IMR-90 (cell line): ENCODE results near the gene PLA2G2A. TPM values are rescaled to one million over a fixed set of nuclear protein-coding genes. Genes with fewer than 3 reads are reported as not detected.

Experiments
- ATAC-seq: fragments of 200-7000 bp; cut with Tn5 transposase; 2 replicates; pipeline ENCODE4 v1.9.1; 2020; ENCODE audit warnings: low read depth, mild to moderate bottlenecking, moderate library complexity
- BruUV-seq: library from RNA; stranded (reverse); fragments of 400-500 nt; replicated peaks from 2 replicates; lab custom pipeline; 2021; lab: Mats Ljungman, UMichigan
- CTCF ChIA-PET: fragments of 300-600 bp; formaldehyde crosslinking; extraction: SDS; loops from one replicate; lab custom pipeline; 2021; ENCODE audit warnings: antibody characterized with exemption; lab: Yijun Ruan, JAX
- POLR2A ChIA-PET: fragments of 300-600 bp; sonication (Branson Sonifier 250); formaldehyde crosslinking; loops from one replicate; lab custom pipeline; 2022; ENCODE audit warnings: antibody characterized with exemption; ENCODE audit not compliant: unreplicated experiment; lab: Charles Lee
- DNase-seq: peaks from one replicate; pipeline ENCODE4 v3.0.0; 2013
- H2AFZ ChIP-seq: replicated peaks from 2 replicates; pipeline ENCODE3; 2013; ENCODE audit warnings: low read length, mild to moderate bottlenecking; ENCODE audit not compliant: poor library complexity
- H2AK5ac ChIP-seq: 2 replicates; pipeline ENCODE4 v1.6.1; 2013; ENCODE audit warnings: low read depth, low read length, inconsistent platforms
- H2AK9ac ChIP-seq: replicated peaks from 2 replicates; pipeline ENCODE3; 2013; ENCODE audit warnings: mild to moderate bottlenecking, low read depth, low read length, moderate library complexity; ENCODE audit not compliant: poor library complexity
- H2BK120ac ChIP-seq: 2 replicates; pipeline ENCODE4 v1.6.1; 2013; ENCODE audit warnings: low read depth, low read length, inconsistent platforms
- H2BK15ac ChIP-seq: 3 replicates; pipeline ENCODE4 v1.6.1; 2013; ENCODE audit warnings: low read depth, low read length, inconsistent platforms
- H2BK20ac ChIP-seq: 2 replicates; pipeline ENCODE4 v1.6.1; 2013; ENCODE audit warnings: low read depth, mild to moderate bottlenecking, inconsistent platforms, low read length, moderate library complexity
- H2BK5ac ChIP-seq: 2 replicates; pipeline ENCODE4 v1.6.1; 2013; ENCODE audit warnings: mild to moderate bottlenecking, low read depth, low read length, inconsistent platforms; ENCODE audit not compliant: poor library complexity, severe bottlenecking
- H3K14ac ChIP-seq: replicated peaks from 2 replicates; pipeline ENCODE4 v1.6.1; 2013; ENCODE audit warnings: low read depth, low read length, inconsistent platforms
- H3K18ac ChIP-seq: 2 replicates; pipeline ENCODE4 v1.6.1; 2013; ENCODE audit warnings: low read depth, low read length, control low read depth
- H3K23ac ChIP-seq: 2 replicates; pipeline ENCODE4 v1.6.1; 2013; ENCODE audit warnings: low read depth, low read length, inconsistent platforms
- H3K27ac ChIP-seq: 2 replicates; pipeline ENCODE4 v1.5.1; 2013; ENCODE audit warnings: mild to moderate bottlenecking, control low read depth, low read length; ENCODE audit not compliant: insufficient read depth
- H3K27me3 ChIP-seq: 2 replicates; pipeline ENCODE4 v1.6.1; 2013; ENCODE audit warnings: low read length; ENCODE audit not compliant: control insufficient read depth, insufficient read depth
- H3K36me3 ChIP-seq: 2 replicates; pipeline ENCODE4 v1.6.1; 2013; ENCODE audit warnings: low read length, mixed read lengths; ENCODE audit not compliant: control insufficient read depth, insufficient read depth
- H3K4ac ChIP-seq: 2 replicates; pipeline ENCODE4 v1.6.1; 2013; ENCODE audit warnings: low read depth, low read length, inconsistent platforms
- H3K4me1 ChIP-seq: 2 replicates; pipeline ENCODE4 v1.6.1; 2013; ENCODE audit warnings: low read length, mixed read lengths; ENCODE audit not compliant: control insufficient read depth, insufficient read depth
- H3K4me2 ChIP-seq: 2 replicates; pipeline ENCODE4 v1.6.1; 2013; ENCODE audit warnings: low read depth, mild to moderate bottlenecking, control low read depth, low read length, moderate library complexity
- H3K4me3 ChIP-seq: 2 replicates; pipeline ENCODE4 v1.5.1; 2013; ENCODE audit warnings: low read depth, mild to moderate bottlenecking, control low read depth, low read length, moderate library complexity; ENCODE audit not compliant: insufficient read depth
- H3K56ac ChIP-seq: 2 replicates; pipeline ENCODE4 v1.6.1; 2013; ENCODE audit warnings: low read length, inconsistent platforms; ENCODE audit not compliant: insufficient read depth; ENCODE audit errors: extremely low read depth
- H3K79me1 ChIP-seq, 2 experiments: 2 replicates each; pipeline ENCODE4 v1.6.1; 2013; ENCODE audit warnings: low read length in 2 of 2, inconsistent platforms in 1 of 2, low read depth in 1 of 2
- H3K9ac ChIP-seq: 2 replicates; pipeline ENCODE4 v1.6.1; 2013; ENCODE audit warnings: low read depth, low read length, control low read depth
- H3K9me1 ChIP-seq: 2 replicates; pipeline ENCODE4 v1.6.1; 2013; ENCODE audit warnings: low read length, inconsistent platforms; ENCODE audit not compliant: insufficient read depth
- H3K9me3 ChIP-seq: 2 replicates; pipeline ENCODE4 v1.6.1; 2013; ENCODE audit warnings: low read length; ENCODE audit not compliant: control insufficient read depth, insufficient read depth
- H4K20me1 ChIP-seq: 2 replicates; pipeline ENCODE4 v1.6.1; 2013; ENCODE audit warnings: low read length, inconsistent platforms; ENCODE audit not compliant: insufficient read depth
- H4K5ac ChIP-seq: 2 replicates; pipeline ENCODE4 v1.6.1; 2013; ENCODE audit warnings: mild to moderate bottlenecking, low read depth, low read length, control low read depth
- H4K8ac ChIP-seq, 2 experiments: 2 replicates each; pipeline ENCODE4 v1.6.1; 2013; ENCODE audit warnings: low read depth in 2 of 2, low read length in 2 of 2, control low read depth in 1 of 2, inconsistent platforms in 1 of 2
- H4K91ac ChIP-seq: 2 replicates; pipeline ENCODE4 v1.6.1; 2013; ENCODE audit warnings: low read depth, low read length, inconsistent platforms; ENCODE audit not compliant: insufficient read depth
- MAZ ChIP-seq: IDR thresholded peaks from 2 replicates; pipeline ENCODE4 v1.6.1; 2012; ENCODE audit warnings: low read depth, mild to moderate bottlenecking, low read length, improper control_type of control experiment, moderate library complexity, borderline replicate concordance
- RAD21 ChIP-seq: IDR thresholded peaks from 2 replicates; pipeline ENCODE4 v1.6.1; 2012; ENCODE audit warnings: low read length, improper control_type of control experiment
- SMC3 ChIP-seq: fragments of 150-350 bp; IDR thresholded peaks from 2 replicates; pipeline ENCODE4 v1.6.1; 2016; ENCODE audit warnings: low read depth, mild to moderate bottlenecking, antibody characterized with exemption, low read length, moderate library complexity
- WGBS, 2 experiments: methylation state at CpG; one replicate each; pipeline versions ENCODE4 v1.1.5 to v1.1.7; 2013; ENCODE audit warnings: missing lambda C conversion rate in 2 of 2; ENCODE audit not compliant: insufficient read length in 1 of 2; ENCODE audit errors: extremely low coverage in 2 of 2; 5-methylcytosine and 5-hydroxymethylcytosine counted together
- dilution Hi-C: fragments of 300-500 bp; cut with HindIII; formaldehyde crosslinking; loops from one replicate; pipeline ENCODE4 v1.14.3; 2018; ENCODE audit warnings: low sequenced_read_pairs; ENCODE audit not compliant: unreplicated experiment
- in situ Hi-C: fragments of 300-500 bp; cut with MboI; formaldehyde crosslinking; loops from 3 replicates; pipeline ENCODE4 v1.14.3; 2019; ENCODE audit warnings: low sequenced_read_pairs, inconsistent platforms, mixed read lengths
- intact Hi-C: fragments of 100-400 bp; cut with micrococcal nuclease; formaldehyde crosslinking; loops from 2 replicates; pipeline ENCODE4 v1.10.0; 2022
- polyA plus RNA-seq, 3 experiments: library from polyadenylated mRNA; depleted of rRNA; stranded (reverse); fragments of >200 nt; gene quantifications; 2 replicates each; pipeline ENCODE4 v1.2.3, GENCODE V29; 2012; ENCODE audit warnings: low replicate concordance in 1 of 3
- total RNA-seq: library from RNA; depleted of rRNA; stranded (reverse); fragments of >200 nt; gene quantifications from 2 replicates; pipeline ENCODE4 v1.2.3, GENCODE V29; 2012
- TF ChIP-seq, protein P1 (sequence below): conservative IDR thresholded peaks from 2 replicates; pipeline ENCODE4 v1.5.1; 2012; ENCODE audit warnings: mild to moderate bottlenecking, low read depth, low read length, improper control_type of control experiment

The PLA2G2A gene
- total and polyA plus RNA-seq, 2 of the 4 experiments (the other 2 are of a cell fraction) = not detected

DNA sequence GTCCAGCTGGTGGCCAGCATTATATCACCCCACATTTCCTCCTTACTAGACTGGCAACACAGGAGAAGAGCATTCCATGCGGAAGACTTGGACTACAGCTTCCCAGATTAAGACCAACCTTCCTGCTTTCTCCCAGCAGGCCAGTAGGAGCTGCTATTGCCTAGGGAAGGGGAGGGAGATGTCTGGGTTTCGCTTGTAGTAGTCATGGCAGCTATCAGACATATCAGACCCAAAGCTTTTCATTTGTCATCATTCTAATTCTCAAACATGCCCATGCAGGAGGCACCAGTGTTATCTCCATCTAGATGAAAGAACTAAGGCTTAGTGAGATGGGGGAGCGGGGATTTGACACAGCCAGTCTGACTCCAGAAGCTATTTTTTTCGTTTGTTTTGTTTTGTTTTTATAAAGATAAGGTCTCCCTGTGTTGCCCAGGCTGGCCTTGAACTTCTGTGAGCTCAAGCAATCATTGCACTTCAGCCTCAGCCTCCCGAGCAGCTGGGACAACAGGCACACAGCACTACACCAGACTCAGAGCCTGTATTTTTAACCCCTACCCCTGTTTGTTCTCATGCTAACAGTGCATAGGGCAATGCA lies 4.5 kb downstream of the PLA2G2A start:
- Histone ChIP-seq H3K36me3 (no peaks in the 10 kb centered on the region), H2AK9ac (no peak overlapping the region), H3K9me3 (no peaks in the 10 kb centered on the region), H3K4me3 (no peak overlapping the region), H4K8ac (no peak overlapping the region), H3K18ac (no peak overlapping the region), H2AFZ (no peak overlapping the region), H3K56ac (no peak overlapping the region), H3K14ac (no peak overlapping the region), H3K23ac (no peak overlapping the region), H4K20me1 (no peaks in the 10 kb centered on the region), H3K79me1 (no peaks in the 10 kb centered on the region), H3K9ac (no peak overlapping the region), H3K9me1 (no peaks in the 10 kb centered on the region), H2AK5ac (no peak overlapping the region), H3K4ac (no peak overlapping the region), H4K5ac (no peak overlapping the region), H3K27me3 (peaks cover 27% of the 10 kb centered on the region), H4K91ac (no peak overlapping the region), H2BK20ac (no peak overlapping the region), H3K4me1 (no peaks in the 10 kb centered on the region), H3K4me2 (peak overlapping the region; percentile 67), H2BK120ac (no peak overlapping the region), H2BK15ac (no peak overlapping the region), H3K27ac (no peak overlapping the region), H2BK5ac (no peak overlapping the region)
- no CpG with 5 or more reads among the region's 5 CpGs for WGBS, 2 experiments
- DNase-seq (peak; percentile 72), ATAC-seq (peak; percentile 92)
- ChIA-PET CTCF (interaction anchor here (0.8 to 1.2 kb wide), 4 partner anchors 127 to 220 kb away, joined by 3 to 6 read pairs (median 4); no protein-coding TSS in a partner anchor), POLR2A (no interaction called here)
- dilution Hi-C loops = no loop called here
- TF ChIP-seq SMC3 (peak; percentile 58), MAZ (no peak), RAD21 (peak; percentile 88)
- TF ChIP-seq, protein P1, sequence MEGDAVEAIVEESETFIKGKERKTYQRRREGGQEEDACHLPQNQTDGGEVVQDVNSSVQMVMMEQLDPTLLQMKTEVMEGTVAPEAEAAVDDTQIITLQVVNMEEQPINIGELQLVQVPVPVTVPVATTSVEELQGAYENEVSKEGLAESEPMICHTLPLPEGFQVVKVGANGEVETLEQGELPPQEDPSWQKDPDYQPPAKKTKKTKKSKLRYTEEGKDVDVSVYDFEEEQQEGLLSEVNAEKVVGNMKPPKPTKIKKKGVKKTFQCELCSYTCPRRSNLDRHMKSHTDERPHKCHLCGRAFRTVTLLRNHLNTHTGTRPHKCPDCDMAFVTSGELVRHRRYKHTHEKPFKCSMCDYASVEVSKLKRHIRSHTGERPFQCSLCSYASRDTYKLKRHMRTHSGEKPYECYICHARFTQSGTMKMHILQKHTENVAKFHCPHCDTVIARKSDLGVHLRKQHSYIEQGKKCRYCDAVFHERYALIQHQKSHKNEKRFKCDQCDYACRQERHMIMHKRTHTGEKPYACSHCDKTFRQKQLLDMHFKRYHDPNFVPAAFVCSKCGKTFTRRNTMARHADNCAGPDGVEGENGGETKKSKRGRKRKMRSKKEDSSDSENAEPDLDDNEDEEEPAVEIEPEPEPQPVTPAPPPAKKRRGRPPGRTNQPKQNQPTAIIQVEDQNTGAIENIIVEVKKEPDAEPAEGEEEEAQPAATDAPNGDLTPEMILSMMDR = peak; percentile 84
- BruUV-seq = no TSS peak
- intact Hi-C loops = loop anchor here (1.0 to 2.0 kb wide), 3 partner anchors 177 to 518 kb away; no protein-coding TSS in a partner anchor
- in situ Hi-C loops = no loop called here
